Transverse colon (tissue), 4 donors: ENCODE data around the gene NRG2. TPM values are rescaled to one million over a fixed set of nuclear protein-coding genes. Genes with fewer than 3 reads are reported as not detected.

Source experiments
- DNase-seq: peaks from one replicate; pipeline ENCODE4 v3.0.0-alpha.2; 2019
- H3K27ac ChIP-seq, 4 donors: fragments of 200-600 bp; sonication (generic); 2 replicates each; pipeline ENCODE4 v1.5.1; 2016 to 2018; ENCODE audit warnings: inconsistent platforms in 4 of 4
- H3K27me3 ChIP-seq: fragments of 200-600 bp; sonication (generic); 2 replicates; pipeline ENCODE4 v1.5.1; 2017; ENCODE audit warnings: inconsistent platforms
- H3K36me3 ChIP-seq, 4 donors: fragments of 200-600 bp; sonication (generic); 2 replicates each; pipeline ENCODE4 v1.5.1; 2017 to 2019; ENCODE audit warnings: inconsistent platforms in 4 of 4
- H3K4me1 ChIP-seq, 4 donors: fragments of 200-600 bp; sonication (generic); 2 replicates each; pipeline ENCODE4 v1.5.1; 2017 to 2020; ENCODE audit warnings: inconsistent platforms in 4 of 4
- H3K4me3 ChIP-seq, 4 donors: fragments of 200-600 bp; sonication (generic); 1 replicate in 1 of 4; 2 replicates in 3 of 4; pipeline versions ENCODE4 v1.5.1 to v1.6.1; 2017 to 2019; ENCODE audit warnings: inconsistent platforms in 4 of 4
- H3K9me3 ChIP-seq, 2 donors: fragments of 200-600 bp; sonication (generic); 2 replicates each; pipeline ENCODE4 v1.5.1; 2017 to 2019; ENCODE audit warnings: inconsistent platforms in 2 of 2
- EP300 ChIP-seq: sonication (generic); formaldehyde crosslinking; IDR thresholded peaks from one replicate; pipeline ENCODE4 v1.6.1; 2017; ENCODE audit warnings: antibody characterized with exemption, low read depth
- POLR2A ChIP-seq: fragments of 450-650 bp; IDR thresholded peaks from one replicate; pipeline ENCODE4 v1.6.1; 2016; ENCODE audit warnings: antibody characterized with exemption, mild to moderate bottlenecking, moderate library complexity
- POLR2AphosphoS5 ChIP-seq, 3 donors: sonication (generic); formaldehyde crosslinking; IDR thresholded peaks; one replicate each; pipeline ENCODE4 v1.6.1; 2016; ENCODE audit warnings: antibody characterized with exemption in 3 of 3
- WGBS, 2 donors: methylation state at CpG; one replicate each; pipeline ENCODE4 v1.1.5; 2018; ENCODE audit warnings: low coverage in 1 of 2; 5-methylcytosine and 5-hydroxymethylcytosine counted together
- in situ Hi-C, 4 donors: fragments of 200-750 bp; cut with MboI; loops; one replicate each; pipeline versions ENCODE4 v1.15.0 to v1.15.1; 2017; ENCODE audit warnings: low sequenced_read_pairs in 3 of 4, low pct_ligation_motif_present in 1 of 4, low pct_unique_long_range_greater_than_20kb in 1 of 4
- intact Hi-C: fragments of 100-400 bp; cut with DNase I; formaldehyde crosslinking; loops from one replicate; pipeline ENCODE4 v1.15.1; 2023; ENCODE audit warnings: low total_unique reads
- total RNA-seq, 4 donors: library from RNA; depleted of rRNA; stranded (reverse); fragments of >200 nt; gene quantifications; one replicate each; pipeline ENCODE4 v1.1.0, GENCODE V29; 2016
- TF ChIP-seq, protein P1 (sequence below), 5 experiments: fragments of 200-600 bp in 3 of 5; fragments of 450-650 bp in 2 of 5; sonication (generic) in 3 of 5; IDR thresholded peaks; 1 replicate in 2 of 5; 2 replicates in 3 of 5; pipeline ENCODE4 v1.5.1; 2016 to 2017; ENCODE audit warnings: antibody characterized with exemption in 5 of 5, inconsistent platforms in 3 of 5, mild to moderate bottlenecking in 2 of 5, moderate library complexity in 1 of 5

NRG2 gene
- total RNA-seq, 4 donors from 2014 or later = 0.68 to 12.3 (median 0.95) TPM; not detected in 1

DNA sequence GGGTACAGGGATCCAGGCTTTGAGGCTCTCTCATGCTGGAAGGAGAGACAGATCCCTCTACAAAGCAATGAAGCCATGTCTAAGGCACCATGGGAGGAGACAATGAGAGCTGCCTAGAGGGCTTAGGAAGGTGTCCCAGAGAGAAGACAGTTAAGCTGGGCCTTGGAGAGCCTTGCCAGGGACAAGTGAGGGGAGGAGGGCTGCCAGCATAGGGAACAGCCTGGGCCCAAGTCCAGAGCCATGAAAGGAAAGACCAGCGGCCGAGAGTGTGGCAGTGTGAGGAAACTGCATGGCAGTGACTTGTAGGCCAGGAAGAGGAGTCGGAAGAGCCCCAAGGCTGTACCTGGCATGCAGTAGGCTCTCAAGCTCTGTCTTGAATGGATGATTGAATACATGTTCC, 159.0 kb downstream of the NRG2 start:
- H3K36me3 ChIP-seq = no peaks in the 10 kb centered on the region
- no peak for DNase-seq
- H3K4me3 ChIP-seq = no peak overlapping the region
- TF ChIP-seq POLR2AphosphoS5 (IDR thresholded peaks at IDR 0.05) (no peak), POLR2A (no peak), EP300 (no peak)
- TF ChIP-seq, protein P1, sequence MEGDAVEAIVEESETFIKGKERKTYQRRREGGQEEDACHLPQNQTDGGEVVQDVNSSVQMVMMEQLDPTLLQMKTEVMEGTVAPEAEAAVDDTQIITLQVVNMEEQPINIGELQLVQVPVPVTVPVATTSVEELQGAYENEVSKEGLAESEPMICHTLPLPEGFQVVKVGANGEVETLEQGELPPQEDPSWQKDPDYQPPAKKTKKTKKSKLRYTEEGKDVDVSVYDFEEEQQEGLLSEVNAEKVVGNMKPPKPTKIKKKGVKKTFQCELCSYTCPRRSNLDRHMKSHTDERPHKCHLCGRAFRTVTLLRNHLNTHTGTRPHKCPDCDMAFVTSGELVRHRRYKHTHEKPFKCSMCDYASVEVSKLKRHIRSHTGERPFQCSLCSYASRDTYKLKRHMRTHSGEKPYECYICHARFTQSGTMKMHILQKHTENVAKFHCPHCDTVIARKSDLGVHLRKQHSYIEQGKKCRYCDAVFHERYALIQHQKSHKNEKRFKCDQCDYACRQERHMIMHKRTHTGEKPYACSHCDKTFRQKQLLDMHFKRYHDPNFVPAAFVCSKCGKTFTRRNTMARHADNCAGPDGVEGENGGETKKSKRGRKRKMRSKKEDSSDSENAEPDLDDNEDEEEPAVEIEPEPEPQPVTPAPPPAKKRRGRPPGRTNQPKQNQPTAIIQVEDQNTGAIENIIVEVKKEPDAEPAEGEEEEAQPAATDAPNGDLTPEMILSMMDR (IDR thresholded peaks at IDR 0.05) = no peak
- H3K4me1 ChIP-seq = no peaks in the 10 kb centered on the region
- WGBS, 2 donors = 79 to 92% methylated on average over 3 of the region's 3 CpGs
- no peaks in the 10 kb centered on the region for H3K9me3 ChIP-seq
- no peaks in the 10 kb centered on the region for H3K27me3 ChIP-seq
- intact Hi-C loops = no loop called here
- H3K27ac ChIP-seq = no peak overlapping the region
- in situ Hi-C loops = no loop called here

DNA sequence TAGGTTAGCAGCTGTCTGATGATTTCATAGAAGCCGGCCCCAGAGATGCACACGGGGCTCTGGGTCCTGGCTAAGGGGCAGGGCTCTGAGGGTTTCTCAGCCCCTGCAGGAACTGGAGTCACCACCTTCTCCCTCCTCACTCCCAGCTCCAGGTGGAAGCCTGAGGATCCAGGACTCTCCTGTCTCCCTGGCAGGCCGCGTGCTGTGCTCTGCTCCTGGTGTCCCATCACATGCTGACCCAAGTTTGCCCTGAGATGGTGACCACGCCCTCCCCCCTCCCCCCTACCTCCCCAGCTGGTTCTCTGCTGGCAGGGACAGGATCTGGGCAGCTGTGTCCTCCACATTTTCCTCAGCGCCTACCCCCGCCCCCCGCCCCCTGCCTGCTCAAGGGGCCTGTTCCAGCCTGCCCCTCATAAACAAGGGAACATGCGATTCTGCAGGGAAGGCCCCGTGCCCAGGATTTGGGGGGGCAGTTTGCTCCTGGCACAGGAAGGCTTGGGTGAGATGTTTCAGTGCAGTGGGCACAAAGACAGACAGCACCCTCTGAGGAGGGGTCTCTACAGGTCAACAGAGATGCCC, 160.0 kb downstream of the NRG2 start:
- in situ Hi-C loops = no loop called here
- no peak for DNase-seq
- intact Hi-C loops = no loop called here
- H3K36me3 ChIP-seq = no peaks in the 10 kb centered on the region
- H3K4me3 ChIP-seq = no peak overlapping the region
- 48% methylated on average over 10 of the region's 10 CpGs; no CpG with 5 or more reads in 1 of the 2 donors for WGBS, 2 donors
- H3K27me3 ChIP-seq = no peaks in the 10 kb centered on the region
- H3K27ac ChIP-seq = no peak overlapping the region
- H3K4me1 ChIP-seq = no peaks in the 10 kb centered on the region
- TF ChIP-seq EP300 (no peak), POLR2A (no peak), POLR2AphosphoS5 (IDR thresholded peaks at IDR 0.05) (no peak)
- TF ChIP-seq, protein P1 (IDR thresholded peaks at IDR 0.05) = no peak
- no peaks in the 10 kb centered on the region for H3K9me3 ChIP-seq

DNA sequence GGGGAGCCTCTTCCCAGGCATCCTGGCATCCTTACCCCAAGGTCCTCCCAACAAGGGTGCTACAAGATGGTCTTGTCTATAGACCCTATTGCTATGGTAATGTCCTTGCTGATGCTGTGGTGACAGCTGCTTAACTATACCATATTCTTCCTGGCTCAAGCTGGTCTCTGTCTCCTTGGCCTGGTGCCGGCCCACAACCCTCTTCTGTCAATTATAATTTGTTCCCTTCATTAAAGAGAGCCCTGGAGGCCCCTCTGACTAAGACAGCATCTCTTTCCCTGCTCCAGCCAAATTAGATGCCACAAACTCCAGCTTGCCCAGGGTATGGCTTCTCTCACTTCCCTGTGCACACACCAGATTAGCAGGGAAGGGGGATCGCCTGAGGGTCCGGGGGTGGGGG, 160.8 kb downstream of the NRG2 start:
- 60 to 76% methylated on average over 1 to 3 of the region's 3 CpGs for WGBS, 2 donors
- in situ Hi-C loops (no loop called here), intact Hi-C loops (no loop called here)
- Histone ChIP-seq H3K9me3 (no peaks in the 10 kb centered on the region), H3K36me3 (no peaks in the 10 kb centered on the region), H3K27ac (no peak overlapping the region), H3K27me3 (no peaks in the 10 kb centered on the region), H3K4me3 (no peak overlapping the region), H3K4me1 (no peaks in the 10 kb centered on the region)
- DNase-seq = no peak
- TF ChIP-seq EP300 = no peak

DNA sequence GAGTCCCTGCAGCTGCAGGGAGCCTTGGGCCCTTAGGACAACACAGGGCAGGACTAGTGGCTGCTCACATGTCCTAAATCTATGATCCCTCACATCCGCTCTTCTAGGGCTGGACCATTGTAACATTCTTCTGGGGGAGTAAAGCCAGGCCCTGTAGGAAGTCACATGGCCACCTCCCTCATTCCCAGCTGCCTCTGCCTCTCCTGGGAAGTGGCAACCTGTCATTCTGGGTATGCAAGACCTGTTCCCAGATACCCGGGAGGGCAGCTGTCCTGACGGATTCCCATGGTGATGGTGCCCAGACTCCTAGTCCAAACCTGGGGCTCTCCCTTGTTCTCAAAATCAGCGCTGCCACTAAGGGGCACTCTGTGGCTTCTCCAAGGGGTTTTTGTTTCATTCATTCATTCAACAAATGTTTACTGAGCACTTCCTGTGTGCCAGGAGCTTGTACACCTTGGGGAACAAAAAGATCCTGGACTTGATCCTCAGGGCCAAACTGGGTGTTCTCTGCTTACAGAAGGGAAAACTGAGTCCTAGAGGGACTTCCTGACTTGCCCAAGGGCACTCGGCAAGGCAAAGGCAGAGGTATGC, 161.9 kb downstream of the NRG2 start:
- H3K27me3 ChIP-seq = no peaks in the 10 kb centered on the region
- no peak for DNase-seq
- peak overlapping the region in 1 of 4 donors; percentile 17 for H3K27ac ChIP-seq
- WGBS, 2 donors = 74% methylated on average over 5 of the region's 5 CpGs; no CpG with 5 or more reads in 1 of the 2 donors
- H3K9me3 ChIP-seq = no peaks in the 10 kb centered on the region
- no peaks in the 10 kb centered on the region for H3K36me3 ChIP-seq
- intact Hi-C loops = no loop called here
- H3K4me1 ChIP-seq = no peaks in the 10 kb centered on the region
- in situ Hi-C loops = no loop called here
- H3K4me3 ChIP-seq = no peak overlapping the region
- TF ChIP-seq EP300 = no peak
- TF ChIP-seq POLR2AphosphoS5 (IDR thresholded peaks at IDR 0.05) = no peak
- no peak for TF ChIP-seq POLR2A
- TF ChIP-seq, protein P1 (IDR thresholded peaks at IDR 0.05) = no peak
